ENCODE measurements around the gene GARRE1. TPM values are rescaled to one million over a fixed set of nuclear protein-coding genes. Genes with fewer than 3 reads are reported as not detected.
"Not testable (repeated sequence)": the region's sequence is repeated elsewhere in the genome, so short reads cannot be mapped to it uniquely, and the experiment has no call there.

Gene GARRE1, protein sequence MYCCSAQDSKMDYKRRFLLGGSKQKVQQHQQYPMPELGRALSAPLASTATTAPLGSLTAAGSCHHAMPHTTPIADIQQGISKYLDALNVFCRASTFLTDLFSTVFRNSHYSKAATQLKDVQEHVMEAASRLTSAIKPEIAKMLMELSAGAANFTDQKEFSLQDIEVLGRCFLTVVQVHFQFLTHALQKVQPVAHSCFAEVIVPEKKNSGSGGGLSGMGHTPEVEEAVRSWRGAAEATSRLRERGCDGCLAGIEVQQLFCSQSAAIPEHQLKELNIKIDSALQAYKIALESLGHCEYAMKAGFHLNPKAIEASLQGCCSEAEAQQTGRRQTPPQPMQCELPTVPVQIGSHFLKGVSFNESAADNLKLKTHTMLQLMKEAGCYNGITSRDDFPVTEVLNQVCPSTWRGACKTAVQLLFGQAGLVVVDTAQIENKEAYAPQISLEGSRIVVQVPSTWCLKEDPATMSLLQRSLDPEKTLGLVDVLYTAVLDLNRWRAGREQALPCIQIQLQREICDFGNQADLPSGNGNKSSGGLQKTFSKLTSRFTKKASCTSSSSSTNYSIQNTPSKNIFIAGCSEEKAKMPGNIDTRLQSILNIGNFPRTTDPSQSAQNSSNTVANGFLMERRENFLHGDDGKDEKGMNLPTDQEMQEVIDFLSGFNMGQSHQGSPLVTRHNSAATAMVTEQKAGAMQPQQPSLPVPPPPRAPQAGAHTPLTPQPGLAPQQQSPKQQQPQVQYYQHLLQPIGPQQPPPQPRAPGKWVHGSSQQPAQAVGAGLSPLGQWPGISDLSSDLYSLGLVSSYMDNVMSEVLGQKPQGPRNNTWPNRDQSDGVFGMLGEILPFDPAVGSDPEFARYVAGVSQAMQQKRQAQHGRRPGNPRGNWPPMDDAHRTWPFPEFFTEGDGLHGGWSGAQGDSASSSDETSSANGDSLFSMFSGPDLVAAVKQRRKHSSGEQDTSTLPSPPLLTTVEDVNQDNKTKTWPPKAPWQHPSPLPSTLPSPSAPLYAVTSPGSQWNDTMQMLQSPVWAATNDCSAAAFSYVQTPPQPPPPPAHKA (N-terminal part only)
- 8.5 and 10.9 TPM in 2 replicates for total RNA-seq
- 7.2 and 8.0 TPM in 2 replicates for polyA plus RNA-seq
- 6.5 and 6.8 TPM in 2 replicates for polyA plus RNA-seq (2012)
- polyA minus RNA-seq (ENCODE audit: low replicate concordance) = 8.1 and 8.6 TPM in 2 replicates

- Histone ChIP-seq H3K27me3 (ENCODE audit: control insufficient read depth, insufficient read depth, low read length) (no peaks in the 10 kb centered on the region), H3K4me1 (ENCODE audit: control insufficient read depth, extremely low read depth, insufficient read depth, low read length) (peaks cover 2% of the 10 kb centered on the region), H4K20me1 (ENCODE audit: control insufficient read depth, extremely low read depth, insufficient read depth, low read length) (no peaks in the 10 kb centered on the region), H3K36me3 (ENCODE audit: control insufficient read depth, insufficient read depth, low read length) (no peaks in the 10 kb centered on the region), H3K4me3 (replicated peaks in 1 of 4; ENCODE audit: control extremely low read depth in 1 of 4, insufficient read depth in 1 of 4, low read depth in 3 of 4, low read length in 4 of 4) (peak within 1 kb of the TSS; percentile 69 to 88 (median 80)), H3K4me2 (ENCODE audit: extremely low read depth, insufficient read depth, low read length) (peak within 1 kb of the TSS; percentile 97), H3K9me3 (ENCODE audit: control insufficient read depth, insufficient read depth, low read depth, low read length) (no peaks in the 10 kb centered on the region), H3K27ac (ENCODE audit: insufficient read depth, low read length) (peak within 1 kb of the TSS; percentile 88), H3K9ac (ENCODE audit: insufficient read depth, low read length) (peak within 1 kb of the TSS; percentile 88), H2AFZ (ENCODE audit: low read length) (peak within 1 kb of the TSS; percentile 71), H3K79me2 (ENCODE audit: control insufficient read depth, insufficient read depth, low read length) (peaks cover 8% of the 10 kb centered on the region)
- peak; percentile 55 to 59 for DNase-seq (ENCODE audit: low read depth in 2 of 2)
- no peak for TF ChIP-seq EZH2 (IDR thresholded peaks at IDR 0.05; ENCODE audit: low read length, missing control alignments)
- TF ChIP-seq, protein P1, sequence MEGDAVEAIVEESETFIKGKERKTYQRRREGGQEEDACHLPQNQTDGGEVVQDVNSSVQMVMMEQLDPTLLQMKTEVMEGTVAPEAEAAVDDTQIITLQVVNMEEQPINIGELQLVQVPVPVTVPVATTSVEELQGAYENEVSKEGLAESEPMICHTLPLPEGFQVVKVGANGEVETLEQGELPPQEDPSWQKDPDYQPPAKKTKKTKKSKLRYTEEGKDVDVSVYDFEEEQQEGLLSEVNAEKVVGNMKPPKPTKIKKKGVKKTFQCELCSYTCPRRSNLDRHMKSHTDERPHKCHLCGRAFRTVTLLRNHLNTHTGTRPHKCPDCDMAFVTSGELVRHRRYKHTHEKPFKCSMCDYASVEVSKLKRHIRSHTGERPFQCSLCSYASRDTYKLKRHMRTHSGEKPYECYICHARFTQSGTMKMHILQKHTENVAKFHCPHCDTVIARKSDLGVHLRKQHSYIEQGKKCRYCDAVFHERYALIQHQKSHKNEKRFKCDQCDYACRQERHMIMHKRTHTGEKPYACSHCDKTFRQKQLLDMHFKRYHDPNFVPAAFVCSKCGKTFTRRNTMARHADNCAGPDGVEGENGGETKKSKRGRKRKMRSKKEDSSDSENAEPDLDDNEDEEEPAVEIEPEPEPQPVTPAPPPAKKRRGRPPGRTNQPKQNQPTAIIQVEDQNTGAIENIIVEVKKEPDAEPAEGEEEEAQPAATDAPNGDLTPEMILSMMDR (conservative IDR thresholded peaks at IDR 0.05 in 1 of 2, IDR thresholded peaks at IDR 0.05 in 1 of 2; ENCODE audit: low read depth in 1 of 2, low read length in 2 of 2) = no peak
Measured at GRCh38 chr19:34254046-34254697, at the start of gene GARRE1. Gene GARRE1 (plus strand): TSS chr19:34254554. CDS start chr19:34300474, 45,920 bp downstream.

- H3K4me2 ChIP-seq (ENCODE audit: extremely low read depth, insufficient read depth, low read length); H4K20me1 ChIP-seq (ENCODE audit: control insufficient read depth, extremely low read depth, insufficient read depth, low read length); DNase-seq (ENCODE audit: low read depth in 2 of 2); H3K79me2 ChIP-seq (ENCODE audit: control insufficient read depth, insufficient read depth, low read length); H3K27ac ChIP-seq (ENCODE audit: insufficient read depth, low read length); H3K9ac ChIP-seq (ENCODE audit: insufficient read depth, low read length); H3K4me3 ChIP-seq (replicated peaks in 1 of 4; ENCODE audit: control extremely low read depth in 1 of 4, insufficient read depth in 1 of 4, low read depth in 3 of 4, low read length in 4 of 4); H3K4me1 ChIP-seq (ENCODE audit: control insufficient read depth, extremely low read depth, insufficient read depth, low read length); H3K36me3 ChIP-seq (ENCODE audit: control insufficient read depth, insufficient read depth, low read length); H3K9me3 ChIP-seq (ENCODE audit: control insufficient read depth, insufficient read depth, low read depth, low read length); H3K27me3 ChIP-seq (ENCODE audit: control insufficient read depth, insufficient read depth, low read length); H2AFZ ChIP-seq (ENCODE audit: low read length): not testable (repeated sequence)
Measured at GRCh38 chr19:34205324-34205723, 49.0 kb upstream of the GARRE1 start.

GRCh38 chr19:34208291-34208884 lies 46.0 kb upstream of the GARRE1 start:
- Histone ChIP-seq H3K36me3 (ENCODE audit: control insufficient read depth, insufficient read depth, low read length) (no peaks in the 10 kb centered on the region), H3K79me2 (ENCODE audit: control insufficient read depth, insufficient read depth, low read length) (no peaks in the 10 kb centered on the region)
- no peak for TF ChIP-seq EZH2 (IDR thresholded peaks at IDR 0.05; ENCODE audit: low read length, missing control alignments)
- TF ChIP-seq, protein P1 (conservative IDR thresholded peaks at IDR 0.05 in 1 of 2, IDR thresholded peaks at IDR 0.05 in 1 of 2; ENCODE audit: low read depth in 1 of 2, low read length in 2 of 2) = no peak

More at GRCh38 chr19:34208291-34208884, 46.0 kb upstream of the GARRE1 start:
- no peaks in the 10 kb centered on the region for H3K4me1 ChIP-seq (ENCODE audit: control insufficient read depth, extremely low read depth, insufficient read depth, low read length)
- no peak for DNase-seq (ENCODE audit: low read depth in 2 of 2)
- H3K9ac ChIP-seq (ENCODE audit: insufficient read depth, low read length) = no peak overlapping the region
- H3K27ac ChIP-seq (ENCODE audit: insufficient read depth, low read length) = no peak overlapping the region
- H3K9me3 ChIP-seq (ENCODE audit: control insufficient read depth, insufficient read depth, low read depth, low read length) = no peaks in the 10 kb centered on the region
- H3K4me2 ChIP-seq (ENCODE audit: extremely low read depth, insufficient read depth, low read length) = no peak overlapping the region
- H2AFZ ChIP-seq (ENCODE audit: low read length) = no peak overlapping the region
- no peak overlapping the region for H3K4me3 ChIP-seq (replicated peaks in 1 of 4; ENCODE audit: control extremely low read depth in 1 of 4, insufficient read depth in 1 of 4, low read depth in 3 of 4, low read length in 4 of 4)
- H4K20me1 ChIP-seq (ENCODE audit: control insufficient read depth, extremely low read depth, insufficient read depth, low read length) = no peaks in the 10 kb centered on the region
- H3K27me3 ChIP-seq (ENCODE audit: control insufficient read depth, insufficient read depth, low read length) = no peaks in the 10 kb centered on the region

Measured in fibroblast of lung (primary cell).